Measurements from ENCODE around the gene LCNL1. TPM values are rescaled to one million over a fixed set of nuclear protein-coding genes. Genes with fewer than 3 reads are reported as not detected.

LCNL1 gene
- total and polyA plus RNA-seq, 7 donors = 0.14 to 1.1 (median 0.49) TPM; not detected in 2

DNA sequence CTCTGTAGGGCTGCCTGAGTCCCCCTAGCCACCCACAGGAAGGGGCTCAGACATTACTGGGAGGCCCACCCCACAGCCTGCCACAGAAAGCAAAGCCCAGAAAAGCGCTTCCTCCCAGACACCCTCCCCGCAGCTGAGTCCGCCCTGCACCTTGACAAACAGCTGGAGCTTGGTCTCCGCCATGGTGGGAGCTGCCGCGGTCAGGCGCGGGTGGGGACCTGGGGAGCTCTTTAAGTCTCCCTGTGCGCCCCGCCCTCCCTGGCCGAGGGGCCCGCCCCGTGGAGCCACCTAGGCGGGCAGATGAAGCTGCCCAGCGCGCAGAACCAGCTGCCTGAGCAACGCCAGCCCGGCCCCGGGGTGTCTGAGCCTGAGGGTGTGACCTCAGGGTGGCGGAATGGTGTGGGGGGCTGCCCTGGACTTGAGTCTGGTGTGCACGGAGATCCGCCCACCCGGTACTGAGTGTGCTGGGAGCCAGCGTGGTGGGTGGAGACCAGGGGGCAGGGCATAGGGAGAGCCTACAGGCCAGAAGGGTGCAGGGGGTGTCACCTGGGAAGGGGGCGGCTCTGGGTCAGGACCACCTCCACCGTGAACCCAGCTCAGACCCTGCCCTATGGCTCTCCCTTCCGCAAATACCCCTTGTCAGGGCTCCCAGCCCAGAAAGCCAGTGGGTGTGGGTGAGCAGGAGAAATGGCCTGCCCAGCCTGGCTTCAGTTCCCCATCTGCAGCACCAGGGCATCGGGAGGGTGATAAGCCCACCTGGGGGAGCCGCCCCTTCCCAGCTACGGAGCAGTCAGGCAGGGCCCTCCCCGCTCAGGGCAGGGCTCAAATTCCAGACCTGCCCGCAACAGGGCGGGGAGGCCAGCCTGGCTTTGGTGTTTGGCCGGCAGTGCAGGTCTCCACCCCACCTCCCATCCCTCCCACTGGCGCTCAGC, 13.8 kb downstream of the LCNL1 start, which contains the start of gene CLIC3:
Gene CLIC3, minus strand, starts transcription at position 208 of the 932 bp plus-strand sequence. Its CDS starts 25 bp downstream, at position 183.
- intact Hi-C loops (cut with DNase I) = loop anchor here (2.0 kb wide), 1 partner anchor 30 kb away; no protein-coding TSS in a partner anchor
- Histone ChIP-seq H3K27ac (no peak within 1 kb of the TSS), H3K27me3 (peaks cover 26 to 58% (median 44%) of the 10 kb centered on the region in 3 donors), H3K36me3 (peaks cover 0 to 5% (median 3%) of the 10 kb centered on the region in 4 donors), H3K4me3 (no peak within 1 kb of the TSS), H3K9me3 (no peaks in the 10 kb centered on the region), H3K4me1 (peaks cover 0 to 37% (median 33%) of the 10 kb centered on the region in 4 donors)
- WGBS, 2 donors = 7 to 16% methylated on average over 35 of the region's 35 CpGs
- TF ChIP-seq POLR2AphosphoS5 (IDR thresholded peaks at IDR 0.05) (no peak), EP300 (IDR thresholded peaks at IDR 0.05) (no peak), POLR2A (IDR thresholded peaks at IDR 0.05) (no peak)
- TF ChIP-seq, protein P1, sequence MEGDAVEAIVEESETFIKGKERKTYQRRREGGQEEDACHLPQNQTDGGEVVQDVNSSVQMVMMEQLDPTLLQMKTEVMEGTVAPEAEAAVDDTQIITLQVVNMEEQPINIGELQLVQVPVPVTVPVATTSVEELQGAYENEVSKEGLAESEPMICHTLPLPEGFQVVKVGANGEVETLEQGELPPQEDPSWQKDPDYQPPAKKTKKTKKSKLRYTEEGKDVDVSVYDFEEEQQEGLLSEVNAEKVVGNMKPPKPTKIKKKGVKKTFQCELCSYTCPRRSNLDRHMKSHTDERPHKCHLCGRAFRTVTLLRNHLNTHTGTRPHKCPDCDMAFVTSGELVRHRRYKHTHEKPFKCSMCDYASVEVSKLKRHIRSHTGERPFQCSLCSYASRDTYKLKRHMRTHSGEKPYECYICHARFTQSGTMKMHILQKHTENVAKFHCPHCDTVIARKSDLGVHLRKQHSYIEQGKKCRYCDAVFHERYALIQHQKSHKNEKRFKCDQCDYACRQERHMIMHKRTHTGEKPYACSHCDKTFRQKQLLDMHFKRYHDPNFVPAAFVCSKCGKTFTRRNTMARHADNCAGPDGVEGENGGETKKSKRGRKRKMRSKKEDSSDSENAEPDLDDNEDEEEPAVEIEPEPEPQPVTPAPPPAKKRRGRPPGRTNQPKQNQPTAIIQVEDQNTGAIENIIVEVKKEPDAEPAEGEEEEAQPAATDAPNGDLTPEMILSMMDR (IDR thresholded peaks at IDR 0.05) = no peak
- DNase-seq = no peak

DNA sequence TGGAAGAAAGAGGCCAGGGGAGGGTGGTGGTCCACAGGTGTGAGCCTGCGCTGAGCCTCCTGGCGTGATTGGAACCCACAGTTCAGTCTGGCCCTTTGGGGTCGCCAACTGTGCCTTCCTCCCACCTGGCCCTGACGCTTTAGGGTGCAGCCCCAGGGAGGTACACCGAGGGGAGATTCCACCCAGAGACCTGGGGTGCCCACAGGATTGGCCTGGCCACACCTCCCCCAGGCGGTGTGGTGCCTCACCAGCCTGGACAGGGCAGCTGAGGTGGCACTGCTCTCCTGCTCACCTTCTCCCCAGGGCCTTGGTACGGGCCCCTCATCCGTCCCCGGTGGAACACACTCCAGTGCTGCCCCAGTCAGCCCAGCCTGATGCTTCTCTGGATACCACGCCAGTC, 14.6 kb downstream of the LCNL1 start:
- peaks cover 0 to 34% (median 32%) of the 10 kb centered on the region in 4 donors for H3K4me1 ChIP-seq
- no peaks in the 10 kb centered on the region for H3K9me3 ChIP-seq
- peaks cover 0 to 5% (median 3%) of the 10 kb centered on the region in 4 donors for H3K36me3 ChIP-seq
- WGBS, 2 donors = 48 to 69% methylated on average over 10 of the region's 10 CpGs
- peaks cover 26 to 58% (median 44%) of the 10 kb centered on the region in 3 donors for H3K27me3 ChIP-seq
- intact Hi-C loops (cut with DNase I) = loop anchor here (2.0 kb wide), 1 partner anchor 29 kb away; no protein-coding TSS in a partner anchor
- no peak overlapping the region for H3K4me3 ChIP-seq
- no peak overlapping the region for H3K27ac ChIP-seq
- DNase-seq = no peak
- TF ChIP-seq, protein P1 (IDR thresholded peaks at IDR 0.05) = no peak
- TF ChIP-seq POLR2A (IDR thresholded peaks at IDR 0.05) (no peak), EP300 (IDR thresholded peaks at IDR 0.05) (no peak)

DNA sequence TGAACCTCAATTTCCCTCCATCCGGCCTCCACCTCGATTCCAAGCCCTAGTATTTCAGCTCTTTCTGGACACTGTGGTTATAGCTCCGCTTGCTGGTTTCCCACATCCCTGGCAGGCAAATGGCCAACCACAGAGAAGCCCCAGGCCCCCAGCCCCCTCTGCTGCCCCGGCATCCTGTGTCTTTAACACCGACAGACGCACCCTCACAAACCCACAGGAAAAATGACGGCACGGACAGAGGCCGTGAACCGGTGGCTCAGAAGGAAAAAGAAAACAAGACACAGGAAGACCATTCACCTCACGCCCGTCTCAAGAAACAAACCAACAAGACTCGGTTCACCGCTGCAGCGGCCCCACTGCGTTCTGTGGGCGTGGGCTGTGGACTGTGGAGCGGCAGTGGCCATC, 15.0 kb downstream of the LCNL1 start:
- Histone ChIP-seq H3K27me3 (peaks cover 26 to 58% (median 44%) of the 10 kb centered on the region in 3 donors), H3K27ac (no peak overlapping the region), H3K4me1 (peaks cover 0 to 30% (median 28%) of the 10 kb centered on the region in 4 donors), H3K36me3 (peaks cover 0 to 5% (median 3%) of the 10 kb centered on the region in 4 donors), H3K9me3 (no peaks in the 10 kb centered on the region), H3K4me3 (no peak overlapping the region)
- WGBS, 2 donors = 50 to 58% methylated on average over 18 of the region's 18 CpGs
- intact Hi-C loops (cut with DNase I) = loop anchor here (2.0 kb wide), 1 partner anchor 29 kb away; no protein-coding TSS in a partner anchor
- TF ChIP-seq POLR2A (IDR thresholded peaks at IDR 0.05) (no peak), POLR2AphosphoS5 (IDR thresholded peaks at IDR 0.05) (no peak), EP300 (IDR thresholded peaks at IDR 0.05) (no peak)
- TF ChIP-seq, protein P1 (IDR thresholded peaks at IDR 0.05) = no peak
- no peak for DNase-seq

DNA sequence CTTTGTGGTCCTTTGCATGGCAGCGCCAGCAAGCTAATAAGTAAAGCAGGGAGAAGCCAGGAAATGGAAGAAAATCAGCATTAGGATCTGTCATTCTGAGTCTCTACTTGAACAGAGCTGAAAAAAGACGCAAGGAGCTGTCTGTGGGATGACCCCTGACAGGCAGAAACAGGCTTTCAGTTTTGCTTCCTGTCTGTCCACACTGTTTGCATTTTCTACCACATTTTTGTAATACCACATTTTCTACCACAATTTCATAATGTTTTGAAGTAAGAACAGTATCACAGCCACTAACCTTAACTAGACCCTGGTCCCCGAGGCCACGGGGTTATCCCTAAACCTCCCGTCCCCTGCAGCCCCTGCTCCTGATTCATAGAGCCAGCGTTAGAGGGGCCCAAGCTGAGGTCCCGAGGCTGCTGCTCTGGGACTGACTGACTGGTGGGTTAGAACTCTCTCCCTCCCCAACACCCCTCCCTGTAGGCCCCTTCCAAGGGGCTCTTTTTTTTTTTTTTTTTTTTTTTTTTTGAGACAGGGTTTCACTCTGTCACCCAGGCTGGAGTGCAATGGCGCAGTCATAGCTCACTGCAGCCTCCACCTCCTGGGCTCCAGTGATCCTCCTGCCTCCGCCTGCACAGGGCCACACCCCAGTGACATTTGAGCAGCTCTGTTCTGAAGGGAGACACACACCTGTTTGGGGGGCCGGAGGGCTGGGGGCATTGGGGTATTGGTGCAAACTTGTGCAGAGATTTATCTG, 17.6 kb downstream of the LCNL1 start:
- no peaks in the 10 kb centered on the region for H3K9me3 ChIP-seq
- no peak for TF ChIP-seq EP300 (IDR thresholded peaks at IDR 0.05)
- no peak for TF ChIP-seq POLR2A (IDR thresholded peaks at IDR 0.05)
- no peak for TF ChIP-seq POLR2AphosphoS5 (IDR thresholded peaks at IDR 0.05)
- TF ChIP-seq, protein P1 (IDR thresholded peaks at IDR 0.05) = no peak
- H3K36me3 ChIP-seq = no peaks in the 10 kb centered on the region
- intact Hi-C loops (cut with DNase I) = no loop called here
- H3K27me3 ChIP-seq = peaks cover 11 to 33% (median 25%) of the 10 kb centered on the region in 3 donors
- H3K4me3 ChIP-seq = no peak overlapping the region
- peaks cover 0 to 14% (median 12%) of the 10 kb centered on the region in 4 donors for H3K4me1 ChIP-seq
- no peak for DNase-seq
- H3K27ac ChIP-seq = peak overlapping the region in 1 of 4 donors; percentile 1
- WGBS, 2 donors = 55 to 71% methylated on average over 10 of the region's 10 CpGs

All from sigmoid colon (tissue), 7 donors.